Activated naive CD4-positive, alpha-beta T cell treated with anti-CD3 and anti-CD28 coated beads, Interleukin-2, amount 50 U/mL, for 16 hours (primary cell): Measurements from ENCODE around the gene GNG7.
"Not testable (repeated sequence)": the region's sequence is repeated elsewhere in the genome, so short reads cannot be mapped to it uniquely, and the experiment has no call there.

Experiments used
- DNase-seq: peaks from one replicate; pipeline ENCODE4 v3.0.0-alpha.2; 2020

Gene GNG7

DNA sequence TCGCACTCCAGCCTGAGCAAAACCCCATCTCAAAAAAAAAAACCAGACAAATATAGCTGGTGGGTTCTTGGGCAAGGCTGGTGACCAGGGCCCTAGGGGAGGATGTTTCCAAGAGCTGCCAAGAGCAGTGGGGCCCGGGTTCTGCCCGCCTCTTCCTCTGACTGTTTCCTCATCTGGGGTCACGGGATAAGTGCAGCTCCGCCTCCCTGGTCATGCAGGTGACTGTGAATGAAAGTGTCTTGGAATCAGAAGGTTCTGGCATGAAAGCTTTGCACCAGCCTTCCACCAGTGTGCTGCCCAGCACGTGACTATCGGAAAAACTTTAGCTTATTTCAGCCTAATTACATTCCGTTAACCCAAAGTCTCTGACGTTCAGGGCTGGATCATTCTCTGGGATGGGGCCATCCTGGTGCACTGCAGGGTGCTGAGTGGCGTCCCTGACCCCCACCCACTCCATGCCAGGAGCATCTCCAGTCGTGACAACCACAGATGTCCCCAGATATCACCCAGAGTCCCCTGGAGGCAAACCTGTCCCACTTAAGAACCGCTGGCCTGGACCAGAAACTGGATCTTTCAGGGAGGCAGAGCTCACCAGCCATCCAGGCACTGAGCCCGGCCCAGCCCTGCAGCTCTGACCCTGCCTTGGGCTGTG lies 85.6 kb downstream of the GNG7 start:
- DNase-seq = no peak

DNA sequence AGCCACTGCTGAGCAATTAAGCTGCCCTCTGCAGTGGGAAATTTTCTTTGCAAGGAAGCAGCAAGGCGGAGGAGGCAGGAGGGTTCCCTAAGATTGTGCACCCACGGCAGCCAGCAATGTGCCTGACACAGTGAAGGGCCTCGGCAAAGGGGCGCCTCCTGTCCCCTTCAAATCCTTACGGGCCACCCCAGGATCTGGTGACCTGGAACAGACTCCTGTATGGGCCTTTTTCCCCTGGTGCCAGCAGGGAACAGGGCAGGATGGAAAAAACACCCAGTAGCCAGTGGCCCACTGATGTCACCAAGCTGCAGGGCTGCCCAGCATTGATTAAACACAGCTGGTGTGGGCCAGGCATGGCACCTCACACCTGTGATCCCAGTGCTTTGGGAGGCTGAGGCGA lies 86.7 kb downstream of the GNG7 start:
- DNase-seq = no peak

DNA sequence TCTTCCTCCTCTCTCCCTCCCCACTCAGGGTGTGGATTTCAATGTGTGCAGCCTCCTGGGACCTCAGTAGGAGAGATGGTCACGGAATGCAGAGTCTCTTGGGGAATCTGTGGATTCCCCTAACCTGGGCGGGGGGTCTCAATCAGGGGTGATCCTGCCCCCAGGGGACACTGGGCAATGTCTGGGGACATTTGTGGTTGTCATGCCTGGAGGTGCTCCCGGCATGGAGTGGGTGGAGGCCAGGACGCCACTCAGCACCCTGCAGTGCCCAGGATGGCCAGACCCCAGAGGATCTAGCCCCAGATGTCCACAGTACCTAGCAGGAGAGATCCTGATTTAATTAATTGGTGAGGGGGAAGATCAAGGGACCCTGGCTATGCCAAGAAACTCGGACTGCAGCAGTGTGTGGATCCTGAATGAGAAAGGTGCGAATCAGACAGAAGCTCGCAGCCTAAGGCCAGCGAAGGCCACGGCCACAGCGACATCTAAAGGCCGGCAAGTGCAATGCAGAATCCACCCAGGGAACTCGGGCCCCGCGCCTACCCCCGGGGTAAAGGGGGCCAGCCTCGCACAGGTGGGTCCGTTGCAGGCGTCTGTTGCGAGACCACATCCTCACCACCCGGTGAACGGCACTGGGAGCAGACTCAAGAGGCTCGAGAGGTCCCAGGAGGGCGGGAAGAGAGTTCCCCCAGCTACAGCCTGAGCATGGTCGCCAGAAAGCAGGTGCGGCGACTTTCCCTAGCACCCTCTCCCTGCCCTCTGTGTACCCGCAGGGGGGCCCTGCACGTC lies 88.8 kb downstream of the GNG7 start:
- DNase-seq = peak; percentile 65

DNA sequence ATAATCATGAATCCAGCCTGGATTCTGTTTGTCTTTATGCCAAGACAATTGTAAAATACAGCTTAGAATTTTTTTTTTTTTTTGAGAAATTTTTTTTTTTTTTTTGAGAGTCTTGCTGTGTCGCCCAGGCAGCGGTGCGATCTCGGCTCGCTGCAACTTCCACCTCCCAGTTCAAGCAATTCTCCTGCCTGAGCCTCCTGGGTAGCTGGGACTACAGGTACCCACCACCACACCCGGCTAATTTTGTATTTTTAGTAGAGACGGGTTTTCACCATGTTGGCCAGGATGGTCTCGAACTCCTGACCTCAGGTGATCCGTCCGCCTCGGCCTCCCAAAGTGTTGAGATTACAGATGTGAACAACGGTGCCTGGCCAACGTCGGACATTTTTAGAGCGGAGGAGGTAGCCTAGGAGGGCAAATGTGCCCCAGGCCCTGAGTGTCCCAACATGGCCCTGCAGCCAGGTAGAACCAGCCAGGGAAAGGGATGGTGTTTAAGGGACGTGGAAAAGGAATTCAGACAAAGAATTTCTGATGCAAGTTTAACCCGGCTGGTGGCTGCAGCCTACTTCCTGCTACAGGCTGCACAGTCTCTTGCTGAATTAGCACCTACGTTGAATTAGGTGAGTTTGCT lies 89.8 kb downstream of the GNG7 start:
- no peak for DNase-seq

DNA sequence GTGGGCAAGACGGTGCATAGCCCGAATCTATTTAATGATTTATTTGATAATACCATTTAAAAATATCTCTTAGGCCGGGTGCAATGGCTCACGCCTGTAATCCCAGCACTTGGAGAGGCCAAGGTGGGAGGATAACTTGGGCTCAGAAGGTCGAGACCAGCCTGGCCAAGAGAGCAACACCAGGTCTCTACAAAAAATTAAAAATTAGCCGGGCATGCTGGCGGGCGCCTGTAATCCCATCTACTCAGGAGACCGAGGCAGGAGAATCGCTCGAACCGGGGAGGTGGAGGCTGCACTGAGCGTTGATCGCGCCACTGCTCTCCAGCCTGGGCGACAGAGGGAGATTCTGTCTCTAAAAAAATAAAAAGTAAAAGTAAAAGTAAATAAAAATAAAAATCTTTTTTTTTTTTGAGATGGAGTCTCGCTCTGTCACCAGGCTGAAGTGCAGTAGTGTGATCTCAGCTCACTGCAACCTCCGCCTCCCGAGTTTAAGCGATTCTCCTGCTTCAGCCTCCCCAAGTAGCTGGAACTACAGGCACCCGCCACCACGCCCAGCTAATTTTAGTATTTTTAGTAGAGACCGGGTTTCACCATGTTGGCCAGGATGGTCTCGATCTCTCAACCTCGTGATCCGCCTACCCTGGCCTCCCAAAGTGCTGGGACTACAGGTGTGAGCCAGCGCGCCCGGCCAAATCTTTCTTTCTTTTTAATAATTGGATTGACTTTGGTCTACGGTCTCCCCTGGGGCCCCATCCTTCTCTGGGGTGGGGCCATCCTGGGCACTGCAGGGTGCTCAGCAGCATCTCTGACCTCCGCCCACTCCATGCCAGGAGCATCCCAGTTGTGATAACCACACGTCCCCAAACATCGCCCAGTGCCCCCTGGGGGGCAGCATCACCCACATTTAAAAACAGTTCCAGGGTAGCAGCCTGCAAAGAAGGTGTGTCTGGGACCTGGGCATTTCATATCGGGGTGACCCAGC lies 90.7 kb downstream of the GNG7 start:
- no peak for DNase-seq

DNA sequence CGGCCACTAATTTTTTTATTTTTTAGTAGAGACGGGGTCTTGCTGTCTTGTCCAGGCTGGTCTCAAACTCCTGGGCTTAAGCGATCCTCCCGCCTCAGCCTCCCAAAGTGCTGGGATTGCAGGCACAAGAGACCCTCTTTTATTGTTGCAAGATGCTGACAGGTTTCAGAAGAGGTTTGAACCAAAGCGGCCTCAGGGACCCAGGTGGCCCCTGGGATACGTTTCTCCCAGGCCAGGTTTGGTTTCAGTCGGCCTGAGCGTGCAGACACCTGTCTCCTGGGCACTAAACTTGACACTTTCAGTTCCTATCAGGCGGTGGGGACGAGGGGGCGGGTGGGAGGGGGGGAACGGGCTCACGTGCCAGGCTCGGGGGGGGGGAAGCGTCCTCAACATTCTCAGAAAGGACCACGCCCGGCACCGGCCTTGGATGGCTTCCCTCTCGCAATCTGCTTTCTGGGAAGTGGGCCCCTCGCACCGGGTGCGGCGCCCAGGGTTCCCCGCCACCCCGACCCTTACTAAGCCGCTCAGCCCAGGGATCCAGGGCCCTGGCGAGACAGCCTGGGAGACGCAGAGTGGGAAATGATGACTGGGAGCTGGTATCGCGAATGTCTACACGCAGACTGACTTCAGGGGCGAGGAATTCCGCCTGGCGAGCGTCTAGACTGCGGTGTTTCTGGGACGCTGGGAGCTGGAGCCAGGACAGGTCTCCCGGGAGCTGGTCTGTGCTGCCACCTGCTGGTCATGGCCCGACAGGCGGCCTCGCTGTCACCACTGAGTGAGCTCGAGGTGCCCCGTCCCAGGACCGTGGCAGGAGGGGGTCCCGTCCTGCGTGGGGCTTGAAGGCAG lies 91.6 kb downstream of the GNG7 start:
- peak; percentile 89 for DNase-seq

DNA sequence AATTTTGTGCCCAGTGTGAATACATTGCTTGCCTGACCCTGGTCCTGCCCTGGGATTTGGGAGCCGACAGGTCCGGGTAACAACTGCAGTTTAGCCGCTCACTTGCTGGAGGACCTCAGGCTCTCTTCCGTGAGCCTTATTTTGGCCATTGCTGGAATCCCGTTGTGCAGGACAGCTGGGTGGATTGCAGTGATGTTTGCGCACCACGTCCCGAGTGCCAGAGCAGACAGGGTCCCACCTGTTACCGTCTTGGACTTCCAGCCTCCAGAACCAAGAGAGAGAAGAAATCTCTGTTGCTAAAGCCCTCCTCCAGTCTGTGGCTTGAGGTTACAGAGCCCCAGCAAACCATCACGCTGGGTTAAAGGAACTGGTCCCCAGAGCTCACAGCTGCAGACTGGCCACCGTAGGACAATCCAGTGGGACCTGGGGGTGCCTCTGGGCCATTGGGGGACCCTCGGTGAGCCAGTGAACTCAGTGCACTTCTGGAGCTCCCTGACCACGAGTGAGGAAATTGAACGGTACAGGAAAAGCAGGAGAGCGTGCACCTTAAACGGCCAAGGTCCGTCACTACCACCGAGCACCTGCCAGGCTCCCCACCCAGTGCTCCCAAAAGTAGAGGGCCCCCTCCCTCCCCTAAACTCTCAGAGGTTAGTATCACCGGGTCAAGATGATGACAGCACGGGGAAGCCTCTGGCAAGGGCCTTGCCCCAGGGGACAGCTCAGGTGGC lies 92.9 kb downstream of the GNG7 start:
- DNase-seq = no peak

DNA sequence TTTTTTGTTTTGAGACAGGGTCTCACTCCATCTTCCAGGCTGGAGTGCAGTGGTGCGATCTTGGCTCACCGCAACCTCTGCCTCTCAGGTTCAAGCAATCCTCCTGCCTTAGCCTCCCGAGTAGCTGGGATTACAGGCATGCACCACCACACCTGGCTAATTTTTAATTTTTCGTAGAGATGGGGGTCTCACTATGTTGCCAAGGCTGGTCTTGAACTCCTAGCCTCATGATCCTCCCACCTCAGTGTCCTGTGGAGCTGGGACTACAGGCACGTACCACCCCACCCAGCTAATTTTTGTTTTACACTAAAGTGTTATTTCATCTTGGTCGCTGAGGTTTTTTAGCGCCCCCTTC lies 93.5 kb downstream of the GNG7 start:
- not testable (repeated sequence) for DNase-seq

DNA sequence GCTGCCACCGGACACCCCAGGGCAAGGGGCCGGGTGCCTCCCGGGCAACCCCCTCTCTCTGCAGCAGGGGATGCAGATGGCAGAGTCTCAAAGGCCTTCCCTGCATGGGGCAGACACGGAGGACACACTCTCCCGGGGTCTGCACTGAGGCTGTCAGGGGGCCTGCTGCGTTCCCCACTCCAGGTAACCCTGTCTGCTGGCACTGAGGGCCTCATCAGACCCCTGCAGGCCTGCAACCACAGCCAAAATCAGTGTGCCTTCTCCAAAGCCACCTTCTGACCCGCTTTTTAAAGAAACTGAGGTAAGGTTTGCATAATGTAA lies 93.9 kb downstream of the GNG7 start:
- DNase-seq = no peak

DNA sequence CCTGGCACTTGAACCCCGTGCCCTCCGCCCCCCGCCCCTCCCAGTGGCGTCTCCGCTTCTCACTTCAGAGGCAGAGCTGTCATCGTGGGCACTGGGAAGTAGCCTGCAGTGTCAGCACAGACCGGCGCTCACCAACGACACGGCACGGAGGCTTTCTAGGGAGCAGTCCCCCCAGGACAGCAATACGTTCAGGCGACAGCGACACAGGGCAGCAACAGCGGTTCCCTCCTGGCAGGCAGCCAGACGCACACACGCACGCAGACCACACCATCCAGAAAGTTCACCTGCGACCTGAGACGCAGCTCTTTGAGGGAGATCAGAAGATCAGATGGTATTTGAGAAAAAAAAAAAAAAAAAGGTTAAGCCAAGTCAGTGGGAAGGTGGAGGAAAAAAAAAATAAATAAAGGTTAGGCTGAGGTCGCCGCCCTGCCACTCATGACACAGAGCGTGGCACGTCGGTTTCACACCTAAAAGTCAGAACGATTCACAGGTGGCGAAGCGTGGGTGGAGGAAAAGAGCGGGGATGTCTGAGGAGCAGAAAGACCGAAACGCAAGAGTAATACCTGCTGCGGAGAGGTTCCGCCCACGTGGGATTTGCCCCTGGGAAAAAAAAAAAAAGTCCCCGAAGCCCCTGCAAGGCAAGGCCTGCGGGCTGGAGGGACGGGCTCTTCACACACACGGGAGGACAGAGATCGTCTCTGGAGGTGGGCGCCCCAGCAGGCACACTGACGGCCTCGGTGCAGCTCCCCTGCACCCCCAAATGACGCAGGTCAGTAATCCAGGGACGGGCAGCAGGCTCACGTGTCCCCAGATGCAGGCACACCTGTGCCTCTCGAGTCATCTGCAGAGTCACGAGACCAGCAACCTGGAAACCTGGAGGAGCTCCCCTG lies 94.5 kb downstream of the GNG7 start:
- peak; percentile 92 for DNase-seq

DNA sequence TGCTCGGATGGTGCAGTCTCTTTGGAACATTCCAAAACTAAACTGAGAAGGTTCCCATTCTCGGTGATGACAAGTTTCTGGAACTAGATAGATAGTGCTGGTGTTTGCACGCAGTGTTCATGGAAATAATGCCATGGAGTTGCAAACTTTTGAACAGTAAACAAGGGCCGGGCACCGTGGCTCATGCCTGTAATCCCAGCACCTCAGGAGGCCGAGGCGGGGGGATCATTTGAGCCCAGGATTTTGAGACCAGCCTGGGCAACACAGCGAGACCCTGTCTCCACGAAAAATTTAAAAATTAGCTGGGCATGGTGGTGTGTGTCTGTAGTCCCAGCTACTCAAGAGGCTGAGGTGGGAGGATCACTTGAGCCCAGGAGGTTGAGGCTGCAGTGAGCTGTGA lies 95.7 kb downstream of the GNG7 start:
- DNase-seq = not testable (repeated sequence)

DNA sequence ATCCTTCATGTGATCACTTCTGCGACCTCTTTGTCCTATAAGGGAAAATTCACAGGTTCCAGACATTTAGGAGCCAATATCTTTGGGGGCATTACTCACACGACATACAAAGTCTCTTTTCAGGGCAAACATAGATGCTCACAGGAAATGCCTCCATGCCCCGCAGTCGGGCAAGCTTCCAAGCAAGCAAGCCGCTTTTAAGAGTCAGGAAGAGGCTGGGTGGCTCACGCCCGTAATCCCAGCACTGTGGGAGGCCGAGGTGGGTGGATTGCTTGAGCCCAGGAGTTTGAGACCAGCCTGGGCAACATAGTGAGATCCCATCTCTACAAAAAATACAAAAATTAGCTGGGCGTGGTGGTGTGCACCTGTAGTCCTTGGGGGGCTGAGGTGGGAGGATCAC lies 96.6 kb downstream of the GNG7 start:
- not testable (repeated sequence) for DNase-seq

DNA sequence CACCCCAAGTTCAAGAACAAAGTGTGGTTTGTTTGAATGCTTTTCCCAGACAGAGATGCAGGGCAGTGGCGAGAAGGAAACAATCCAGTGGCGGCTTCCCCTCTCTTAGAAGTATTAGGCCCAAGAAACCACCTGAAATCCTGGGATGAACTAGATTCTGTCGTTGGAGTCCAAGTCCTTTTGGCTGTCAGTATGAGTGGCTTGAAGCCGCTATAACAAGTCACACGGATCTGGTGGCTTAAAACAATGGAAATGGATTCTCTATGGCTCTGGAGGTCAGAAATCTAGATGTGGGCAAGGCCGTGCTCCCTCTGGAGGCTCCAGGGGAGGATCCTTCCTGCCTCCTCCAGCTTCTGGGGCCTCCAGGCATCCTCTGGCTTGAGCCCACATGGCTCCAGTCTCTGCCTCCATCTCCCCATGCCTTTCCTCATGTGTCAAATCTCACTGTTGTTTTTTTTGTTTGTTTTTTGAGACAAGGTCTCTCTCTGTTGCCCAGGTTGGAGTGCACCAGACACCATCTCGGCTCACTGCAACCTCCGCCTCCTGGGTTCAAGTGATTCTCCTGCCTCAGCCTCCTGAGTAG lies 97.7 kb downstream of the GNG7 start:
- DNase-seq = no peak

DNA sequence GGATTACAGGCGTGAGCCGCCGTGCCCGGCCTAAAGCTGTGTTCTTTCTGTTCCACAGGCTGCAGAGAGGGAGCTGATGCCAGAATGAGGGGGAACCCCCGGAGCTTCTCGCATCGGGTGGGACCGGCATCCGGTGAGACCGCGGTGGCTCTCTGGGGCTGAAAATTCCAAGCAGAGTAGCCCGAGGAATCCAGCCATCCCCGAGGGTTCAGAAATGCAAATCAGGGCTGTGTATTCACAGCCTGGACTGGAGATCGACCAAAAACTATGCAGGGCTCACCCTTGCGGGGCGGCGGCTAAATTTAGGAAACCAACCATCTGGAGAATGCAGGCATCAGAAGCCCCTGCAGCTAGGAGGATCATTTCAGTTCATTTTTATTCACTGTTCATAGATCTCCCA lies 99.2 kb downstream of the GNG7 start:
- no peak for DNase-seq

DNA sequence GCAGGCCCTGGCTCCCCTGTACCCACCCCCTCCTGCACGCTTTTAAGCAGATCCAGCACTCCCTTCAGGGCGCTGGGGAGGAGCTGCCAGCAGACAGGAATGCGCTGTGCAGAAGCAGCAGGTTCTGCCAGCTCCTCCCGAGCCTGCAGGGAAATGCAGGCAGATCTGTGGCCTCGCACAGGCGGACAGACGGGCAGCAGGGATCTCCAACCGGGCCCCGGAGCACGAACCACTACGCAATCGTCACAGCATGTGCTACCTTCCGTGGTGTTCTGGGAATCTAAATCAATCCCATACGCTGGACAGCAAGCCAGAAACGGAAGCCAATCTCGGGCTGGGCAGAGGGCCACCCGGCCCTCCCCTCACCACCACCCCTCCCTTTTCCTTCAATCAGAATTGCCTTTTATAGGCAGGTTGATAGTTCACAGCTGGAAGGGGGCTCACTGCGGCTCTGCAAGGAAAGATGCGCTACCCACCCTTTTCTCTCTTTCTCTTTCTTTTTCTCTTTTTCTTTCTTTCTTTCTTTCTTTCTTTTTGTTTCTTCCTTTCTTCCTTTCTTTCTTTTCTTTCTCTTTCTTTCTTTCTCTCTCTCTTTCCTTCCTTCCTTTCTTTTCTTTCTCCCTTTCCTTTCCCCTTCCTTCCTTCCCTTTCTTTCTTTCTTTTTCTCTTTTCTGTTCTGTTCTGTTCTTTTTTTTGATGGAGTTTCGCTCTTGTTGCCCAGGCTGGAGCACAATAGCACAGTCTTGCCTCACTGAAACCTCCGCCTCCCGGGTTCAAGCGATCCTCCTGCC lies 99.9 kb downstream of the GNG7 start:
- DNase-seq = no peak

DNA sequence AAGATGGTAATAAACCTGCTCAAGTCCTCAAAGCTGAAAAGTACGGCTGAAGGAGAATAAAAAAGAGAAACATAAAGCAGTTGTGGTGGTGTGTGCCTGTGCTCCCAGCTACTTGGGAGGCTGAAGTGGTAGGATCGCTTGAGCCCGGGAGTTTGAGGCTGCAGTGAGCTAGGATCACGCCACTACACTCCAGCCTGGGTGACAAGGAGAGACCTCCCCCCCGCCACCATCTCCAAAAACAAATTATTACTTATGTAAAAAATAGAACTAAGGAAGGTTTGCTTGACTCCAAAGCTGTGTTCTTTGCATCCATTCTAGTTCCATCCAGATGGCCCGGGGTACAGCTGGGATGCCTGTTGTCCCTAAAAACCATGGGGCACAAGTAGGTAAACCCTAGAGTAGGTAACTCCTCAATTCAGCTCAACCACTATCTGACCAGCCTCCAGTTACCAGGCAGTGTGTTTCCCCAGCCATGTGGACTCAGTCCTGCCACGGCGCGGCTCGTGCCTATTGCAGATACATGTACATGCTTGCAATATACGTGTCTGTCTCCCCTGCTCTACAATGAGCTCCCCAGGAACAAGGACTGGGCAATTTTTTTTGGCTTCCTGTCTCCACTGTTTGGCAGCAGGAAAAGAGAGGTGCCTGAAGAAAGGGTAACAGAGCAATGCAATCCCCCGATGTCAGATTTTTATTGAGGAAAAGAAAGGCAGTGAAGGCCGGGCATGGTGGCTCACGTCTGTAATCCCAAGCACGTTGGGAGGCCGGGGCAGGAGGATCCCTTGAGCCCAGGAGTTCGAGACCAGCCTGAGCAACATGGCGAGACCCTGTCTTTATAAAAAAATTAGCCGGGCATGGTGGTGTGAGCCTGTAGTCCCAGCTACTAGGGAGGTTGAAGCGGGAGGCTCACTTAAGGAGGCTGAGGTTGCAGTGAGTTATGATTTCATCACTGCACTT lies 101.3 kb downstream of the GNG7 start:
- DNase-seq = no peak

DNA sequence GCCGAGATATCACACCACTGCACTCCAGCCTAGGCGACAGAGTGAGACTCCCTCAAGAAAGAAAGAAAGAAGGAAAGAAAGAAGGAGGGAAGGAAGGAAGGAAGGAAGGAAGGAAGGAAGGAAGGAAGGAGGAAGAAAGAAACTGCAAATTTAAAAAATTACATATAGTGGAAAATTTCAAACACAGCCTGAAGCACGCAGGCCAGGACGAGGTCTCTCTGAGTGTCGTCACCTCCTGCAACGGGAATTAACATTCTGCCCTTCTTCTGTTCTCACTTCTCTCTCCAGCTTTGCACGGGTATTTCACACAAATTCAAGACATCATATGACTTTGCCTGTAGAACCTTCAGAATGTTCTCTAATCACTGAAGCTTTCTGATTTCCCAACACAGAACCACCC lies 108.2 kb downstream of the GNG7 start:
- no peak for DNase-seq

DNA sequence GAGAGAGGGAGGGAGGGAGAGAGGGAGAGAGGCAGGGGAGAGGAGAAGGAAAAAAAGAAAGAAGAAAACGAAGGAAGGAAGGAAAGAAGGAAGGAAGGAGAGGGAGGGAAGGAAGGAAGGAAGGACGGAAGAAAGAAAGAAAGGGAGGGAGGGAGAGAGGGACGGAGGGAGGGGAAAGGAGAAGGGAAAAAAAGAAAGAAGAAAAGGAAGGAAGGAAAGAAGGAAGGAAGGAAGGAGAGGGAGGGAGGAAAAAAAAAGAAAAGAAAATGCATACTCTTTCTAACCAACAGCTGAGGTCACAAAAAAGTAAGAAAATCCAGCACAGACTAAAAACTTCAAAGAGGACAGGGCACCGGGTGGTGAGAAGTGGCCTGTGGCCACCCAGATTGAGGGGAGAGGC lies 109.7 kb downstream of the GNG7 start:
- DNase-seq = no peak
